Vagina (tissue), 2 donors: ENCODE data around the gene SLC18A3.

Experiments used
- POLR2A ChIP-seq, 2 donors: fragments of 450-650 bp; IDR thresholded peaks; one replicate each; pipeline ENCODE4 v1.6.1; 2017; ENCODE audit warnings: antibody characterized with exemption in 2 of 2, mild to moderate bottlenecking in 2 of 2, moderate library complexity in 2 of 2
- POLR2AphosphoS5 ChIP-seq, 2 donors: sonication (generic); formaldehyde crosslinking; IDR thresholded peaks; one replicate each; pipeline ENCODE4 v1.9.0; 2017; ENCODE audit warnings: antibody characterized with exemption in 2 of 2, mild to moderate bottlenecking in 2 of 2, low read depth in 1 of 2; ENCODE audit not compliant: insufficient read depth in 1 of 2
- TF ChIP-seq, protein P1 (sequence below), 3 experiments: fragments of 450-650 bp in 2 of 3; fragments of 200-600 bp in 1 of 3; sonication (generic) in 1 of 3; IDR thresholded peaks; one replicate each; pipeline ENCODE4 v1.5.1; 2017 to 2019; ENCODE audit warnings: antibody characterized with exemption in 3 of 3, mild to moderate bottlenecking in 2 of 3, moderate library complexity in 2 of 3

GRCh38 chr10:49653273-49653929, 43.3 kb downstream of the SLC18A3 start:
- TF ChIP-seq, protein P1, sequence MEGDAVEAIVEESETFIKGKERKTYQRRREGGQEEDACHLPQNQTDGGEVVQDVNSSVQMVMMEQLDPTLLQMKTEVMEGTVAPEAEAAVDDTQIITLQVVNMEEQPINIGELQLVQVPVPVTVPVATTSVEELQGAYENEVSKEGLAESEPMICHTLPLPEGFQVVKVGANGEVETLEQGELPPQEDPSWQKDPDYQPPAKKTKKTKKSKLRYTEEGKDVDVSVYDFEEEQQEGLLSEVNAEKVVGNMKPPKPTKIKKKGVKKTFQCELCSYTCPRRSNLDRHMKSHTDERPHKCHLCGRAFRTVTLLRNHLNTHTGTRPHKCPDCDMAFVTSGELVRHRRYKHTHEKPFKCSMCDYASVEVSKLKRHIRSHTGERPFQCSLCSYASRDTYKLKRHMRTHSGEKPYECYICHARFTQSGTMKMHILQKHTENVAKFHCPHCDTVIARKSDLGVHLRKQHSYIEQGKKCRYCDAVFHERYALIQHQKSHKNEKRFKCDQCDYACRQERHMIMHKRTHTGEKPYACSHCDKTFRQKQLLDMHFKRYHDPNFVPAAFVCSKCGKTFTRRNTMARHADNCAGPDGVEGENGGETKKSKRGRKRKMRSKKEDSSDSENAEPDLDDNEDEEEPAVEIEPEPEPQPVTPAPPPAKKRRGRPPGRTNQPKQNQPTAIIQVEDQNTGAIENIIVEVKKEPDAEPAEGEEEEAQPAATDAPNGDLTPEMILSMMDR (IDR thresholded peaks at IDR 0.05), result no peak
- TF ChIP-seq POLR2A (IDR thresholded peaks at IDR 0.05), result no peak
- TF ChIP-seq POLR2AphosphoS5 (IDR thresholded peaks at IDR 0.05; ENCODE audit: insufficient read depth in 1 of 2, low read depth in 1 of 2), result no peak
